HEK293T (cell line): ENCODE results near the gene SF3A2.

ENCODE experiments used
- BHLHE40 ChIP-seq: fragments of 450-650 bp; IDR thresholded peaks from 2 replicates; pipeline ENCODE4 v1.6.1; 2016; ENCODE audit warnings: mild to moderate bottlenecking, moderate library complexity, borderline replicate concordance
- CTBP1 ChIP-seq: fragments of 450-650 bp; IDR thresholded peaks from 2 replicates; pipeline ENCODE4 v1.6.1; 2016; ENCODE audit warnings: borderline replicate concordance
- FOXA1 ChIP-seq: fragments of 450-650 bp; IDR thresholded peaks from 2 replicates; pipeline ENCODE4 v1.6.1; 2016; ENCODE audit warnings: mild to moderate bottlenecking
- FOXM1 ChIP-seq: fragments of 450-650 bp; IDR thresholded peaks from 2 replicates; pipeline ENCODE4 v1.6.1; 2017; ENCODE audit warnings: mild to moderate bottlenecking, borderline replicate concordance
- LEF1 ChIP-seq: fragments of 450-650 bp; IDR thresholded peaks from 2 replicates; pipeline ENCODE4 v1.6.1; 2017; ENCODE audit warnings: mild to moderate bottlenecking, borderline replicate concordance
- PKNOX1 ChIP-seq: fragments of 450-650 bp; IDR thresholded peaks from 2 replicates; pipeline ENCODE4 v1.6.1; 2016
- TARDBP ChIP-seq: fragments of 450-650 bp; IDR thresholded peaks from 2 replicates; pipeline ENCODE4 v1.6.1; 2016

- TF ChIP-seq FOXA1 = no peak
- TF ChIP-seq BHLHE40 = no peak
- TF ChIP-seq FOXM1 = no peak
- no peak for TF ChIP-seq TARDBP
- TF ChIP-seq CTBP1 = no peak
- TF ChIP-seq PKNOX1 = no peak
- no peak for TF ChIP-seq LEF1
Measured at GRCh38 chr19:2221250-2221831, 15.3 kb upstream of the SF3A2 start.
